Left ventricle myocardium superior (tissue), 1 donor: ENCODE measurements around the gene ABHD17B. TPM values are rescaled to one million over a fixed set of nuclear protein-coding genes. Genes with fewer than 3 reads are reported as not detected.

Experiments used
- ATAC-seq: fragments of 200-7000 bp; cut with Tn5 transposase; one replicate; pipeline ENCODE4 v1.9.1; 2020; ENCODE audit warnings: mild to moderate bottlenecking, moderate library complexity
- DNase-seq: peaks from one replicate; pipeline ENCODE4 v3.0.0-alpha.2; 2020
- intact Hi-C: fragments of 100-400 bp; cut with micrococcal nuclease; formaldehyde crosslinking; loops from one replicate; pipeline ENCODE4 v1.11.0; 2022
- total RNA-seq: library from RNA; stranded (reverse); fragmentation: NEBNext Ultra II Directional; extraction: Animal tissue kit (Norgen Biotek cat#: 25700); gene quantifications from one replicate; pipeline ENCODE4 v1.2.1, GENCODE V29; 2021
- donor health status: DM: no; HTN: yes; CAD: no; lungs with severe emphysema.

The ABHD17B gene
- total RNA-seq, 1 donor from 2014 or later = 11.3 TPM

DNA sequence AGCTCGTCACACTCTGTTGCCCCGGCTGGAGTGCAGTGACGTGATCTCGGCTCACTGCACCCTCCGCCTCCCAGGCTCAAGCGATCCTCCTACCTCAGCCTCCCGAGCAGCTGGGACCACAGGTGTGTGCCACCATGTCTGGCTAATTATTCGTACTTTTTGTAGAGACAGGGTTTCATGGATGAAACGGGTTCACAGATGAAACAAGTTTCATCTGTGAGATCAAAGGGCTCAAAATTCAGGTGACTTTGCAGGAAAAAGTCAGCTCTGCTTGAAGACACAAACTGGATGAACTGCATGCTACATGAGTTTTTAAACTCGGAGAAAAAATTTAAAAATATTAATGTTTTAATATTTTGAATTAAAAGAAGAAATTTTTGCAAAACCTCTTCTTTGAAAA is 24.5 kb downstream of the ABHD17B start:
- DNase-seq (no peak), ATAC-seq (no peak)
- intact Hi-C loops = no loop called here

GRCh38 chr9:71886015-71886414 is 25.0 kb downstream of the ABHD17B start:
- intact Hi-C loops = no loop called here
- ATAC-seq (no peak), DNase-seq (no peak)

- intact Hi-C loops = no loop called here
- DNase-seq = no peak
- no peak for ATAC-seq
These were observed 25.5 kb downstream of the ABHD17B start for GRCh38 chr9:71885467-71885866.

DNA sequence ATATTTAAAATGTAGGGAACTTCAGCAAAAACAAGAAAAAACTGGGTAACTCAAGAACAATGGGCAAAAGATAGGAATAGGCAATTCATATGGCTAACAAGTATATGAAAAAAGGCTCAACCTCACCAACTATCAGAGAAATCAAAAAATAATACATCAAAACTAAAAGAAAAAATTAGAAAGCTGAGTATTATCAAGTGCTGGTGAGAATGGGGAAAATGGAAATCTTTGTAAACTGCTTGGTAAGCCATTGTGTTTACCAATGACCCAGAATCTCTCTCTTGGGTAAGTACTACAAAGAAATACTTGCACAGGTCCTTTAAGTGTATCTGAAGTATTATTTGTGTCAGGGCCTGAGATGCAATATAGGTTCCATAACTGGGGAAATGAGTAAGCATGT is 27.0 kb downstream of the ABHD17B start:
- DNase-seq (no peak), ATAC-seq (no peak)
- intact Hi-C loops = no loop called here

GRCh38 chr9:71879644-71880174 is 31.3 kb downstream of the ABHD17B start:
- DNase-seq (no peak), ATAC-seq (no peak)
- intact Hi-C loops = no loop called here

DNA sequence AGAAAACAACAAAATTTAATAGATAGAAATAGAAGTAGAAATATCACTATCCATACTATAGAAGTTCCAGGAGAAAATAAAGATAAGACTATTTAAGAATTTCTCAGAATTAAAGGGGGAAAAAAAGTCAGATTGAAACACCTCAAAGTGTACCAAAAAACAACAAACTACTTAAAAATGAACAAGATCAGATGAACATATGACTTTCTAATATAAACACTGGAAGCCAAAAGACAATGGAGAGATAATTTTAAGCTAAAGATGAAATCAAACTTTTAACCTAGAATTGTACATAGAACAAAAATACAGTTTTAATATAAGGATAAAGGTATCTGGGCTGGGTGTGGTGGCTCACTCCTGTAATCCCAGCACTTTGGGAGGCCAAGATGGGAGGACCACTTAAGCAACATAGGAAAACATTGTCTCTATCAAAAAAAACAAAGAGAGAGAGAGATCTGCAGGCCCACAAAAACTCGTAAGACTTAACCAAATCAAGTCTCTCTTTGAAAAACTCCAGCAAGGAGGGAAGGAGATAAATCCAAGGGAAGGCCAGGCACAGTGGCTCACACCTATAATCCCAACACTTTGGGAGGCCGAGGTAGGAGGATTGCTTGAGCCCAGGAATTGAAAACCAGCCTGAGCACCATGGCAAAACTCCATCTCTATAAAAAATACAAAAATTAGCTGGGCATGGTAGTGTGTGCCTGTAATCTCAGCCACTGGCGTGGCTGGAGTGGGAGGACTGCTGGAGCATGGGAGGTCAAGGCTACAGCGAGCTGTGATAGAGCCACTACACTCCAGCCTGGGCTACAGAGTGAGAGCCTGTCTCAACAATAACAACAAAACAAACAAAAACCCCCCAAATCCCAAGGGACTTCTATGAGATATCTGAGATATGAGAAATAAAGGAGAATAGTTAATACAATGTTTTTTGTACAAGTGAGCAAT is 32.4 kb downstream of the ABHD17B start:
- ATAC-seq (no peak), DNase-seq (no peak)
- intact Hi-C loops = no loop called here

DNA sequence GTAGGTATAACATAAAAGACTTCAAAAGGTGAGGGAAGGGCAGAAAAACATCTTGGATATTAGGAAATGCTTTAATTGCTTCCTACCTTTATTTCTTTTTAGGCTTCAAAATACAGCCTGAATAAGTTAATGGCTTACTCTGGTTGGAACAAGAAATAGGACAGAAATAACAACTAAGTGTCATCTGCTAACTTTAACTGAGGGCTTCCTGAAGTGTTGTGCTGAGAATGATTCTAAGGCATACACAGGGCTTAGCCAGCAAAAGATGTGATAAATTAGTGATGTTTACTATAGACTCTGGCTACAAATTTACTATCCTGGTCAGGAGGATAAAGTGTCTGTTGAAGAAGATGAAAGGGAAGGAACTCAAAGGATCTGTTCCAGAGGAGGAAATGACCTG is 34.2 kb downstream of the ABHD17B start:
- DNase-seq = no peak
- no peak for ATAC-seq
- intact Hi-C loops = no loop called here

GRCh38 chr9:71876106-71876505 is 34.9 kb downstream of the ABHD17B start:
- intact Hi-C loops = no loop called here
- DNase-seq (no peak), ATAC-seq (no peak)

DNA sequence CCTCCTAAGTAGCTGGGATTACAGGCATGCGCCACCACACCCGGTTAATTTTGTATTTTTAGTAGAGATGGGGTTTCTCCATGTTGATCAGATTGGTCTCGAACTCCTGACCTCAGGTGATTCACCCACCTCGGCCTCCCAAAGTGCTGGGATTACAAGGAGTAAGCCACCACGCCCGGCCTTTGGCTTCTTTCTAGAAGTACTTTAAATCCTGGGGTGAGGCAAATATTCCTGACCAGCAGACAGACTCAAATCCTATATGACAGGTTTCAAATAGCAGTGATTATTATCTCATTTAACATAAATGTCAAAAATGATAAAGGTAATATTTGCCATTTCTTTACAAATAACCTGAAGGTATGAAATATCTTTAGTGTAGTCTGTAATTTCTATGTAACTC is 35.6 kb downstream of the ABHD17B start:
- no peak for DNase-seq
- intact Hi-C loops = no loop called here
- no peak for ATAC-seq

DNA sequence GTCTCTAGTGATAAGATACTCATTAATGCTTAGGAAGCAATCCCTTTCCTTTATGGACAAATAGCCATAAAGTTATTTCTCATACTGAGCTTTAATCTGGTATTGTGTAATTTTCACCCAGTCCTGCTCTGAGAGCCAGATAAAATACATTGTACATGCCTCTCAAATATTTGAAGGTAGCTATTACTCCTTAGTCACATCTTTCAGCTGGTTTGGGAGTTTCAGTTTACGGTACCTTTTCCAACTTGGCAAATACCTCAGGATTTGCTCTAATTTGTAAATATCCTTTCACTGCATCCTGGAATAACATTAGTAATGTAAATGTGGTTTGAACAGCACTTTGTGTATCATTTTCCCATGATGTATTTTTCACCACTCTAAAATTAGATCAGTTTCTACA is 47.4 kb downstream of the ABHD17B start:
- no peak for DNase-seq
- ATAC-seq = no peak
- intact Hi-C loops = no loop called here

GRCh38 chr9:71861618-71862017 is 49.4 kb downstream of the ABHD17B start:
- DNase-seq (no peak), ATAC-seq (no peak)
- intact Hi-C loops = no loop called here

- DNase-seq (no peak), ATAC-seq (no peak)
- intact Hi-C loops = no loop called here
These were observed 51.1 kb downstream of the ABHD17B start for GRCh38 chr9:71859939-71860338.

DNA sequence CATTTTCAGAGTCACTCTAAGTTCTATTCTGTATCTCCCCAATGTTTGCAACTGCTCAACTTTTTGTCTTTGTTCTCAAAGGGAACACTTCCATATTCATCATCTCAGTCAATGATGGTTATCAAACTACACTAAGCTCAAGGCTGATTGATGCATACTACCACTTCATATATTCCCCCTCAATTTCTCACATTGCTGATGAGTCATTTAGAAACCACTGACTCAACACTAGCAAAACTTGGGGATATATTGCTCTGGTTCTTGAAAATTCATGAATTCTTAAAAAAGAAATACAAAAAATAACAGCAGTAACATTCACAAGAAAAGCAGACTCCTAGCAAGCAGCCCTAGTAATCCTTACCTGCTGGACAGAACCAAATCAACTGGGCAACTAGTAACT is 52.2 kb downstream of the ABHD17B start:
- intact Hi-C loops = no loop called here
- DNase-seq (no peak), ATAC-seq (no peak)

DNA sequence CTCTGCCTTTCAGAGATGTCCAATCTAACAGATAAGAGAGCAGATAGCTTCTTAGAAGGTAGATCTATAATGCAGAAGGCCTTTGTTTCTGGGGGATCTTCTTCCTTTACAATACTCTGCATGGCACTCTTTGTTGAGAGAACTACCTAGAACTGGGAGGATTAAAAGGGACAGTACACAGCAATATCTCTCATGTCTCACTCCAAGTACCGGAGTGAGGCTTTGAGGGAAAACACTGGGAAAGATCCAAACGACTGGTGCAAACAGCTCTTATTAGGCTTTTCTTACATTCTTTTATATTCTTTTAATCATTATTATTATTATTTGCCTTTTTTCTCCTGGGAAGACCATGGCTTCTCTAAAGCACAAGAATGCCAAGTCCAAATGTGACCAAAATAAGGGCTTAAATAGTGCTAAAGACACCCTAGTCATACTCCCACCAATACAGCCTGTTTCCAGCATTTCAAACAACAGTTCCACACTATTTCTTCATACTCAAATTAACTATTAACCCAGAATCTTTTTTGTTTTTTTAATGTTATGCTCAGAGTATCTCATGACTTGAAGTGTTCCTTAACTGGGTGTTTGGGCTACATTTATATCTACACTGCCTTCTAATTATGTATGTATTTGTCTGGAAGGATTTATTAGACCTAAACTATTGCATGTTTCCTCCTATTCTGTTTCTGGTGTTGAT is 52.7 kb downstream of the ABHD17B start:
- intact Hi-C loops = no loop called here
- DNase-seq (no peak), ATAC-seq (no peak)

GRCh38 chr9:71857159-71857558 is 53.8 kb downstream of the ABHD17B start:
- DNase-seq = no peak
- ATAC-seq = no peak
- intact Hi-C loops = no loop called here

DNA sequence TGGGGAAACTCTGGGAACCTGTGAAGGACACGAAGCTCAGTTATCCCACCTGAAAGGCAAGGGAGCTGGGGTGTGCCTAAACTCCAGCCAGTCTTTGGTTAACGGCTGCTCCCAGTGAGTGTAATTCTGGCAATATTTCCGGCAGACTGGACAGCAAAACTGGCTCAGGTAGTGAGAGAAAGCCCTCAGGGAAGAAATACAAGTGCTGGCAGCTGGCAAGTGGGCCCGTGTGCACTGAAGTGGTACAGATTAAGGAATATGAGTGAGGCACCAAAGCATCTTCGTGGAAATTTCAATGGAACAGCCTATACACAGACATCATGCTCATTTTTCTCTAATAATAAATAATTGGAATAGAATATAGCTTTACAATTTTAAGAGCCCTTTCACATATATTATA is 56.2 kb downstream of the ABHD17B start:
- ATAC-seq = no peak
- DNase-seq = no peak
- intact Hi-C loops = no loop called here

DNA sequence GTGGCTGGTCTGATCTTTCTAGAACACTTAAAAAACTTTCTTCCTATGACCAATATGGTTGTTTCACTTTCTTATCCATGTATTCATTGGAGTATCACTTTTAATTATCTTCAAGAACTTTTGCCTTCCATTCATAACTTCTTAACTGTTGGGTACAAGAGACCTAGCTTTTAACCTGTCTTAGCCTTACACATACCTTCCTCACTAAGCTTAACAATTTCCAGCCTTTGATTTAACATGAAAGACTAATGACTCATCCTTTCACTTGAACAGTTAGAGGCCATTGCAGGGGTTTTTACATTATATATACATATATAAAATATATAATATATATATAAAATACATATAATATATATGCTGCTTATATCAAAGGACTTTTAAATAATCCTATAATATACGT is 57.9 kb downstream of the ABHD17B start:
- intact Hi-C loops = no loop called here
- ATAC-seq = no peak

DNA sequence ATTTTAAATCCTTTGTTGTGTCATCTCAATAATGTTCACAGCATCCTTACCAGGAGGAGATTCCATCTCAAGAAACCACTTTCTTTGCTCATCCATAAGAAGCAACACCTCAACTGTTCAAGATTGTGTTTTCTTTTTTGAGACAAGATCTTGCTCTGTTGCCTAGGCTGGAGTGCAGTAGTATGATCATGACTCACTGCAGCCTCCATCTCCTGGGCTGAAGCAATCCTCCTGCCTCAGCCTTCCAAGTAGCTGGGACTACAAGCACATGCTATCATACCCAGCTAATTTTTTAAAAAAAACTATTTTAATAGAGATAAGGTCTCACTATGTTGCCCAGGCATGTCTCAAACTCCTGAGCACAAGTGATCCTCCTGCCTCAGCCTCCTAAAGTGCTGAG is 60.0 kb downstream of the ABHD17B start:
- DNase-seq (no peak), ATAC-seq (no peak)
- intact Hi-C loops = no loop called here

More for the DNA sequence above, 57.9 kb downstream of the ABHD17B start:
- no peak for DNase-seq

- DNase-seq = no peak
- ATAC-seq = no peak
- intact Hi-C loops = no loop called here
These were observed 63.1 kb downstream of the ABHD17B start for GRCh38 chr9:71847892-71848291.

- intact Hi-C loops = no loop called here
- ATAC-seq (no peak), DNase-seq (no peak)
These were observed 66.2 kb downstream of the ABHD17B start for GRCh38 chr9:71844808-71845207.
